ENCODE results near the gene C1orf226. TPM values are rescaled to one million over a fixed set of nuclear protein-coding genes. Genes with fewer than 3 reads are reported as not detected.

C1orf226 gene
- total RNA-seq, 2 donors from 2014 or later = 24.2 to 44.1 TPM

- intact Hi-C loops (cut with DNase I, micrococcal nuclease) = no loop called here
- ATAC-seq (peak; percentile 64), DNase-seq (peak in 1 of 2 donors; percentile 52)
Observed at GRCh38 chr1:162381941-162382750, 618 bp downstream of the C1orf226 start.

DNA sequence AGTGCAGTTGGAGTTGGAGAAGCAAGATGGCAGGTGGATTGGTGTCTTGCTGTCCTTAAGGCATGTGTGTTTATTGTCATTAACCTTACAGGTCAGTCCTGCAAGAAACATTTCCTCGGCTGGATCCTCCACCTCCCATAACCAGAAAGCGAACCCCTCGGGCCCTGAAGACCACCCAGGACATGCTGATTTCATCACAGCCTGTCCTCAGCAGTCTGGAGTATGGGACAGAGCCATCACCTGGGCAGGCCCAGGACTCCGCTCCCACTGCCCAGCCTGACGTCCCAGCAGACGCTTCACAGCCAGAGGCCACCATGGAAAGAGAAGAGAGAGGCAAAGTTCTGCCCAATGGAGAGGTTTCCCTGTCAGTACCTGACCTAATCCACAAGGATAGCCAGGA is 1.6 kb downstream of the C1orf226 start:
- no peak for DNase-seq
- ATAC-seq = no peak
- intact Hi-C loops (cut with DNase I, micrococcal nuclease) = no loop called here

DNA sequence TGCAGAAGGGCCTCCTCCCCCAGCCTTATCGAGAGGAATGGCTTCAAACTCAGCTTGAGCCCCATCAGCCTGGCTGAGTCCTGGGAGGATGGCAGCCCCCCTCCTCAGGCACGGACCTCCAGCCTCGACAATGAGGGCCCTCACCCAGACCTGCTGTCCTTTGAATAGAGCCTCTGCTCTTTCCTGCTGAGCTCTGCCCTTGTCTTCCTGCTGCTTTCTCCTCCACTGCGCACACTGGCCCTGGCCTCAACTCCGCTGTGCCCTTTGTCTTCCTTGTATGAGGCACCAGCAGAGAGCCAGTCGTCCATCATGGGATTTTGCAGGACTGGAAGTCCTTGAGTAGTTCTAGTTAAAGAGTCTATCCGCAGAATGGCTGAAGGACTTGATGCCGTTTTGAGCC is 2.0 kb downstream of the C1orf226 start:
- intact Hi-C loops (cut with DNase I, micrococcal nuclease) = no loop called here
- ATAC-seq (no peak), DNase-seq (no peak)

DNA sequence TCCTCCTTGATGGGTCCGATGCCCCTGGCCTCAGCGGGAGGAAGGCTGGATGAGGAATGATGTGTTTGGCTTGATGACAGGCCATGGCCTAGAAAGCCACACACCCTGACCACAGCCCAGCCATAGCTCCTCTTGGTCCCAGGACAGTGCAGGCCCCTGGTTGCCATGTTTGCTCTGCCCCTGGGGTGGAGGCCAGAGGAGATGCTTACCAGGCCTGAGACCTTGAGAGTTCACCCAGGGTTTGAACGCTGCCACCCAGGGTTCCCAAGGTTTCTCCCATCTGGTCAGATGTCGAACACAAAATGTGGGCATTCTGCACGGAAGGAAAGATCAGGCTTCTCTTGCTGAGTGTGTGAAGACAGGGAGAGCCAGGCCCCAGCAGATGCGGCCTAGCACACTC is 2.6 kb downstream of the C1orf226 start:
- intact Hi-C loops (cut with DNase I, micrococcal nuclease) = no loop called here
- DNase-seq (no peak), ATAC-seq (no peak)

- ATAC-seq (no peak), DNase-seq (no peak)
- intact Hi-C loops (cut with DNase I, micrococcal nuclease) = no loop called here
Observed at GRCh38 chr1:162384601-162385279, 3.2 kb downstream of the C1orf226 start.

- DNase-seq (no peak), ATAC-seq (no peak)
- intact Hi-C loops (cut with DNase I, micrococcal nuclease) = no loop called here
Observed at GRCh38 chr1:162385280-162385623, 3.7 kb downstream of the C1orf226 start.

DNA sequence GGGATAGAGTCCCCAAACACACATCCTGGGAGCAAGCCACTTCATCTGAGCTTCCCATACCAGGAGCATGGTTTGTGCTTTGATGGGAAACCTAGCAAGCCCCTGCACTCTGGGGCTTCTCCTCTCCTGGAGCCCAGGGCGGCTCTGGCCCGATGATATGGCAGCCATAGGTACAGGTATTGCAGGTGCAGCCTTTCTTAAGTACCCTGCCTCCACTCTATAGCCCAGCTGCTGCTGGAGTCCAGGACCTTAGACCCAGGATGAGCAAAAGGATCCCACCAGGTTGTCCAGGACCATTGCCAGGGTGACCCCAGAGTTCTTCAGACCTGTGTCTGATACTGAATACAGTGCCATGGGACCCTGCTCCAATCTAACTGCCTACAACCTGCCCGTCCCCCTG is 4.2 kb downstream of the C1orf226 start:
- intact Hi-C loops (cut with DNase I, micrococcal nuclease) = no loop called here
- no peak for DNase-seq
- ATAC-seq = no peak

DNA sequence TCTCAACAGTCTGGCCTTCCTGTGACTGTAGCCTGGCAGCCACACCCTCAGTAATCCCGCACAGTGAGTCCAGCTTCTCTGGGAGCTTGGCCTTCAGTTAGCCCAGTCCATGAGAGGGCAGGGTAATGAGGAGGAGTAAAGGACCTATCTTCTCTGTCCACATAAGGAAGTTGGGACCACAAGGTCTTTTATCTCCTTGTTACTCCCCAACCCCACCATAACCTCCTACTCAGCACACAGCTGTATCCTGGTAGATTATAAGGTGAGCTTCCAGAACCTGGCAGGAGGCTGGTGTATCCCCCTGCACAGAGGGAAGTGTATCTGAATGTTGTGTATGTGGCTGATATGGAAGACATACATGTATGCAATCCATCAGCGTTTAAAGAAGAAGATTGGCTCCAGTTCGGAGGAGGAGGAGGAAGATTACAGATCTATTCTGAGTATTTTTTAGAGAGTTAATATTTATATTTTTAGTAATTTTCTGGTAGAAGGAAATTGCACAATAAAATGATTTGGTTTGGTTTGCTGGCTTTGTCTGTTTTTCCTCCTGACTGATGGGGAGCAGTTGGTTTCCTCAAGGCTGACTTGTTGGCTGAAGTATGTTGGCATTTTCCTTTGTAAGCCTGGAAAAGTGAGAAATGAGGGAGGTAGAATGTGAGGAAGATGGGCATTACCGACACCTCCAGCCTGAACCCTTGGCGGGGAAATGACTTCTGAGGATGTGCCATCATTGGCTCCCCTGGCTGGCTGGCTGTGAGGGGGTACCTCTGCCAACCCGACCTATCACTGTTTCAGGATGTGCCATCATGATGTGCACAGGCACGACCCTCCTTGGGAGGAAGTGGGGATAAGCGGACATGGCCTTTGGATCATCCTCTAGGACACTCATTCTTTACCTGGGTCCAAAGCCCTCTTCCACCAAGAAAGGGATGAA is 5.0 kb downstream of the C1orf226 start:
- ATAC-seq (peak; percentile 9), DNase-seq (no peak)
- intact Hi-C loops (cut with DNase I, micrococcal nuclease) = no loop called here

DNA sequence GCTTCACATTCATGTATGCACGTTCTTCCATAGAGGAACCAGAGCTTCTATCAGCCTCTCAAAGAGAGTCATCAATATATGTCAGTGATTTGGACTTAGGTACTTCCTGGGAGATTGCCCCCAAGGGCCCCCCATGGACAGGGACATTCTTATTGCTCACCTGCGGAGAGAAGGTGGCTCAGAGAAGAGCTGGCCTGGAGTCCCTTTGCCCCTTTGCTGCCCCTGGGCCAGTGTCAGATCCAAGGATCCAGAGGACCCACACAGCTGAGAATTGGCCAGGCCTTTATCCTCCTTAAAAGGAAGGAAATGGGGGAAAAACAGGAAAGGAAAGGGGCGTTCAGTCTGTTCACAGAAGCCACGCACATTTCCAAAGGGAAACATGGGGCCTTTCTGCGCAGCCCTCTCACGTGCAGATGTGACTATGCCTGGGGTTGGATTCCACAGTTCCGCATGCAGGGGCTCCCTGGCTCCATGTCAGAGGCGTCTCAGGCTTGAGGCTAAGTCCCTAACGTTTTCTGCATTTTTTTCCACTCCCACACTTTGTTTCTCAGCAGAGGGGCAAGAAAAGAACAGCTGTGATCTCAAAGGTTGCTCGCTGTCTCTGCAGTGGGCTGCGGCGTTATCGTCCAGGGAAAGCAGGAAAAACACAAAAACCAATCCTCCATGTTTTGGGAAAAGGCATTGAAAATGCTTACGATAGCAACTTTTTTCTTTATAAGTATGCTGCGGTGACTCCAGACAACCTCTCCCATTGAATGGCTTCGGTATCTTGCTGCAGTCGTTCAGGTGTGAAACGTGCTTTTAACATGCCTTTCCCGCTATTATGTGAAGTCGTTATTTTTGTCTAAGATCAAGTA is 5.9 kb downstream of the C1orf226 start:
- ATAC-seq = no peak

GRCh38 chr1:162388083-162388594 is 6.6 kb downstream of the C1orf226 start:
- DNase-seq (no peak), ATAC-seq (no peak)
- intact Hi-C loops (cut with DNase I, micrococcal nuclease) = no loop called here

More for the DNA sequence above, 5.9 kb downstream of the C1orf226 start:
- no peak for DNase-seq
- intact Hi-C loops (cut with DNase I, micrococcal nuclease) = no loop called here

DNA sequence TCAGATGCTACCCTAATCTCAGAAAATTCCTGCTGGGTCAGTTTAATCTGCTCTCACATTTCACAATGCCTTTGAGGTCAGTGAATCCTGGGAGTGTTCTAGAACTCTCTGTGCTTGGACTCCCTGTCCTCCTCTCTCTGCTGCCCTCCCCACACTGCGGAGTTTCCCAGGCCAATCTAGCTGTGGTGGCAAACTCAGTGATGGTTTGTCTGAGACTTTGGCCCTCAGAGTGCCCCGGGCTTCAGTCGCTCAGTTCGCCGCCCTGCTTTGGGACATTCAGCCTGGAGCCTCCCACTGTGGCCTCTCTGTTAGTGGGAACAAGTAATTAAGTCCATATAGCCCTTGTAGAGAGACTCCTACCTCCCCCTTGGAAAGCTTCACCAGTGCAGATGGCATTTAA is 7.1 kb downstream of the C1orf226 start:
- intact Hi-C loops (cut with DNase I, micrococcal nuclease) = no loop called here
- ATAC-seq (peak; percentile 11), DNase-seq (no peak)

- DNase-seq (peak in 1 of 2 donors; percentile 36), ATAC-seq (peak; percentile 59)
- intact Hi-C loops (cut with DNase I, micrococcal nuclease) = no loop called here
Observed at GRCh38 chr1:162389021-162389818, 7.7 kb downstream of the C1orf226 start.

DNA sequence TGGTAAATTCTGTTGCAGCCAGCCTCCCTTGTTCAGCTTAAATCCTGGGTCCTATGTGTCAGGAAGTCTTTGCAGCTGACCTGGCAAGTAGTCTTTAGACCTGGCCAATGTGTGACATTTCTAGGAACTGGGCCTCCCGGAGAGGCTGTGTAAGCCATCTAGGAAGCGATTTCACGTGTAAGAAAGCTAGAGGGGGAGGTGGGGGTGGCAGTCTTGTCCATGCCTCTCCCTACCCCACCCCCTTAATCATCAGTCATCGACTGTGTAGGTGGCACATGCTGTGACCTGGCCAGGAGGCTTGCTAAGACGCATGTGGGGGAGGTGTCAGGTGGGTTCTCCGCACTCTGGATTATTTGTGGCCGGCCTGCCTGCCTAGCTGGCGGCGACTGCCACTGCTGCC is 8.4 kb downstream of the C1orf226 start:
- ATAC-seq (no peak), DNase-seq (peak in 1 of 2 donors; percentile 6)
- intact Hi-C loops (cut with DNase I, micrococcal nuclease) = loop anchor here (5.0 to 10.0 kb wide), 2 partner anchors 333 to 335 kb away; no protein-coding TSS in a partner anchor

DNA sequence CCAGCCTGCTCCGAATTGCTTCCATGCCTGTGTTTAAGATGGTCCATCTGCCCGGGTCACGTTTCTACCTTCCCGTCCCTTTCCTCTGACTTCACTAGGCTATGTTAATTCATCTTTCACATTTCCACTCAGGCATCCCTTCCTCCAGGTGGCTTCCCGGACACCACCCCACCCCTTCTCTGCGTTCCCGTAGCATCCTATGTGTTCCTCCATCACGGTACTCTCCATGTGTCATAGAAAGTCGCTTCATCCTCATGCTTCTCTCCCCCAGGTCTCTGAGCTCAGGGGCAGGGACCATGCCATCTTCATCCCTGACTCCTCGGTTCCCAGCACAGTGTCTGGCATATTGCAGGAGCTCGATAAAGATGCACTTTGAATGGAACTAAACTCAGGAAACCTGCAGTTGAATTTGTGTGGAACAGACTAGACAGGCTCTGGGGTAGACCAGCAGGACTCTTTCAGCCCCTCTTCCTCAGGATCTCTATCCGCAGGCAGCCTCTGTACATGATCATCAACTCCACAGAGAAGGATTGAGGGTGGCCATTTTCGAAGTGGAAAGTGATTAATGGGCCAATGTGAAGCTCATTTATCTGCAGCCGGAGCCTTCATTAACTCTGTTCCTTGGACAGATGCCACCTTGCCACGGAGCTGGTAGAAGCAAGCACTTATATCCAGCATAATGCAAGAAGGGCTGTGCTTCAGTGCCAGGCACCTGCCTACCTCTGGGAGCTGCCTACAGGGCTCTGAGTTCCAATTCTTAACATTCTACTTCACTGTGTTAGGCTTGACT is 9.1 kb downstream of the C1orf226 start:
- ATAC-seq (no peak), DNase-seq (no peak)
- intact Hi-C loops (cut with DNase I, micrococcal nuclease) = loop anchor here (5.0 to 10.0 kb wide), 2 partner anchors 333 to 336 kb away; no protein-coding TSS in a partner anchor

DNA sequence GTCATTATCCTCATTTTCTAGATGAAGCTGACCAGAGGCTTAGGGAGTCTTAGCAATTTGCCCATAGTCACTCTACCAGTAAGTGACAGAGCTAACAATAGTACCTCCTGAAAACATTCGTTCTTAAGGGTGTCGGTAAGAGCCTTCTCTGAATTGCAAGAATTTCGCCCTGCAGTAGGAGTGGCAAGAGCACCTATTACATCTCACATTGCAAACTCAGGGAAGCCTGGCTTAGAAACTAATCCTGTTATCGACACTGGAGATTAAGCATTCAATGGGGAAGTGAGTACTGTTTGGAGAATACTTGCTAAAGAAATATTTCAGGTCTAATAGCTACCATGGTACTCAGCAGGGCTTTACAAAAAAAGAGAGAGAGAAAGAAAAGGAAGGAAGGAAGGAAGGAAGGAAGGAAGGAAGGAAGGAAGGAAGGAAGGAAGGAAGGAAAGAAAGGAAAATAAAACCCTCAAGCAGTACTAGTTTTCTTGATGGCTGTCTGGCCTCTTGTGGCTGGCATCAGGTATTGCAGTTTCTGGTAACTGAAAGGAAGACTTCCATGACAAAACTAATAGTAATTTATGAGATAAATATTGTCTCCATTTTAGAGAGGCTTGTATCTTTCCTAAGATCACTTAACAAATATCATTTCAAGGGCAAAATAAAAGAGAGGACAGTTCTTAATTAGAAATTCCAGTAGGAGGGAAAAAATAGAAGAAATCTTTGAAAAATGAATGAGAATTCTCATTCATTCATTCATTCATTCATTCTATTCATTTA is 10.4 kb downstream of the C1orf226 start:
- intact Hi-C loops (cut with DNase I, micrococcal nuclease) = loop anchor here (5.0 to 10.0 kb wide), 2 partner anchors 335 to 337 kb away; no protein-coding TSS in a partner anchor
- ATAC-seq (peak; percentile 62), DNase-seq (peak in 1 of 2 donors; percentile 34)

All from left colon (tissue), 2 donors.